Measurements from ENCODE around the gene SNORC. TPM values are rescaled to one million over a fixed set of nuclear protein-coding genes. Genes with fewer than 3 reads are reported as not detected.

The SNORC gene
- total and polyA plus RNA-seq, 2 of the 13 experiments (the other 11 are each of a cell fraction or from before 2014, with no cell fraction given) = 59.1 to 86.1 TPM

DNA sequence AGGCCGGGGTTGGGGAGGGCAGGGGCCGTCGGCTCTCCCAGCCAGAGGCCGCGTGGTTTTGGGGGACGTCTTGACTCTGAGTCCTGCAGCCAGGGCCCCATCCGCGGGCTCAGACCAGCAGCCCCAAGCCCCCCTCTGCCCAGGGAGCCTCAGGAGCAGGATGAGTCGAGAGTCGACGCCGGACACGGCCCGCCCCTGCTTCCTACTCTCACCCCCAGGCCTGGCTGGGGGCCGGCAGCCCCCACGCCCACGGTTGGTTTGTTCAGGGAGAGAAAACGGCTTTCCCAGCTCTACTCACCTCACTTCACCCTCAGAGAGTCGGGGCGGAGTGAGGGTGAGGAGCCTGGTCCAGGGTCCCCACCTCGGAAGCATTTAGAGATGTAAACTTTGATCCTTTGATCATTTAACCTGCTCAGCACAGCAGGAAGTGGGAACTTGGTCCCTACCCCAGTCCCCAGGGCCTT, 6.9 kb downstream of the SNORC start (continued):
- TF ChIP-seq, protein P1, sequence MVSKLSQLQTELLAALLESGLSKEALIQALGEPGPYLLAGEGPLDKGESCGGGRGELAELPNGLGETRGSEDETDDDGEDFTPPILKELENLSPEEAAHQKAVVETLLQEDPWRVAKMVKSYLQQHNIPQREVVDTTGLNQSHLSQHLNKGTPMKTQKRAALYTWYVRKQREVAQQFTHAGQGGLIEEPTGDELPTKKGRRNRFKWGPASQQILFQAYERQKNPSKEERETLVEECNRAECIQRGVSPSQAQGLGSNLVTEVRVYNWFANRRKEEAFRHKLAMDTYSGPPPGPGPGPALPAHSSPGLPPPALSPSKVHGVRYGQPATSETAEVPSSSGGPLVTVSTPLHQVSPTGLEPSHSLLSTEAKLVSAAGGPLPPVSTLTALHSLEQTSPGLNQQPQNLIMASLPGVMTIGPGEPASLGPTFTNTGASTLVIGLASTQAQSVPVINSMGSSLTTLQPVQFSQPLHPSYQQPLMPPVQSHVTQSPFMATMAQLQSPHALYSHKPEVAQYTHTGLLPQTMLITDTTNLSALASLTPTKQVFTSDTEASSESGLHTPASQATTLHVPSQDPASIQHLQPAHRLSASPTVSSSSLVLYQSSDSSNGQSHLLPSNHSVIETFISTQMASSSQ (IDR thresholded peaks at IDR 0.05; ENCODE audit: low read depth) = no peak
- TF ChIP-seq, protein P1 (CRISPR knock-in tag; IDR thresholded peaks at IDR 0.05; ENCODE audit: borderline replicate concordance) = no peak
- TF ChIP-seq, protein P2, sequence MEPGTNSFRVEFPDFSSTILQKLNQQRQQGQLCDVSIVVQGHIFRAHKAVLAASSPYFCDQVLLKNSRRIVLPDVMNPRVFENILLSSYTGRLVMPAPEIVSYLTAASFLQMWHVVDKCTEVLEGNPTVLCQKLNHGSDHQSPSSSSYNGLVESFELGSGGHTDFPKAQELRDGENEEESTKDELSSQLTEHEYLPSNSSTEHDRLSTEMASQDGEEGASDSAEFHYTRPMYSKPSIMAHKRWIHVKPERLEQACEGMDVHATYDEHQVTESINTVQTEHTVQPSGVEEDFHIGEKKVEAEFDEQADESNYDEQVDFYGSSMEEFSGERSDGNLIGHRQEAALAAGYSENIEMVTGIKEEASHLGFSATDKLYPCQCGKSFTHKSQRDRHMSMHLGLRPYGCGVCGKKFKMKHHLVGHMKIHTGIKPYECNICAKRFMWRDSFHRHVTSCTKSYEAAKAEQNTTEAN (CRISPR knock-in tag; conservative IDR thresholded peaks at IDR 0.05) = no peak
- TF ChIP-seq, protein P3, sequence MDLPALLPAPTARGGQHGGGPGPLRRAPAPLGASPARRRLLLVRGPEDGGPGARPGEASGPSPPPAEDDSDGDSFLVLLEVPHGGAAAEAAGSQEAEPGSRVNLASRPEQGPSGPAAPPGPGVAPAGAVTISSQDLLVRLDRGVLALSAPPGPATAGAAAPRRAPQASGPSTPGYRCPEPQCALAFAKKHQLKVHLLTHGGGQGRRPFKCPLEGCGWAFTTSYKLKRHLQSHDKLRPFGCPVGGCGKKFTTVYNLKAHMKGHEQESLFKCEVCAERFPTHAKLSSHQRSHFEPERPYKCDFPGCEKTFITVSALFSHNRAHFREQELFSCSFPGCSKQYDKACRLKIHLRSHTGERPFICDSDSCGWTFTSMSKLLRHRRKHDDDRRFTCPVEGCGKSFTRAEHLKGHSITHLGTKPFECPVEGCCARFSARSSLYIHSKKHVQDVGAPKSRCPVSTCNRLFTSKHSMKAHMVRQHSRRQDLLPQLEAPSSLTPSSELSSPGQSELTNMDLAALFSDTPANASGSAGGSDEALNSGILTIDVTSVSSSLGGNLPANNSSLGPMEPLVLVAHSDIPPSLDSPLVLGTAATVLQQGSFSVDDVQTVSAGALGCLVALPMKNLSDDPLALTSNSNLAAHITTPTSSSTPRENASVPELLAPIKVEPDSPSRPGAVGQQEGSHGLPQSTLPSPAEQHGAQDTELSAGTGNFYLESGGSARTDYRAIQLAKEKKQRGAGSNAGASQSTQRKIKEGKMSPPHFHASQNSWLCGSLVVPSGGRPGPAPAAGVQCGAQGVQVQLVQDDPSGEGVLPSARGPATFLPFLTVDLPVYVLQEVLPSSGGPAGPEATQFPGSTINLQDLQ (CRISPR knock-in tag; IDR thresholded peaks at IDR 0.05) = no peak
- TF ChIP-seq TCF7 (IDR thresholded peaks at IDR 0.05; ENCODE audit: low read depth) = no peak
- TF ChIP-seq ZMYM4 (CRISPR knock-in tag; IDR thresholded peaks at IDR 0.05) = no peak
- TF ChIP-seq, protein P4, sequence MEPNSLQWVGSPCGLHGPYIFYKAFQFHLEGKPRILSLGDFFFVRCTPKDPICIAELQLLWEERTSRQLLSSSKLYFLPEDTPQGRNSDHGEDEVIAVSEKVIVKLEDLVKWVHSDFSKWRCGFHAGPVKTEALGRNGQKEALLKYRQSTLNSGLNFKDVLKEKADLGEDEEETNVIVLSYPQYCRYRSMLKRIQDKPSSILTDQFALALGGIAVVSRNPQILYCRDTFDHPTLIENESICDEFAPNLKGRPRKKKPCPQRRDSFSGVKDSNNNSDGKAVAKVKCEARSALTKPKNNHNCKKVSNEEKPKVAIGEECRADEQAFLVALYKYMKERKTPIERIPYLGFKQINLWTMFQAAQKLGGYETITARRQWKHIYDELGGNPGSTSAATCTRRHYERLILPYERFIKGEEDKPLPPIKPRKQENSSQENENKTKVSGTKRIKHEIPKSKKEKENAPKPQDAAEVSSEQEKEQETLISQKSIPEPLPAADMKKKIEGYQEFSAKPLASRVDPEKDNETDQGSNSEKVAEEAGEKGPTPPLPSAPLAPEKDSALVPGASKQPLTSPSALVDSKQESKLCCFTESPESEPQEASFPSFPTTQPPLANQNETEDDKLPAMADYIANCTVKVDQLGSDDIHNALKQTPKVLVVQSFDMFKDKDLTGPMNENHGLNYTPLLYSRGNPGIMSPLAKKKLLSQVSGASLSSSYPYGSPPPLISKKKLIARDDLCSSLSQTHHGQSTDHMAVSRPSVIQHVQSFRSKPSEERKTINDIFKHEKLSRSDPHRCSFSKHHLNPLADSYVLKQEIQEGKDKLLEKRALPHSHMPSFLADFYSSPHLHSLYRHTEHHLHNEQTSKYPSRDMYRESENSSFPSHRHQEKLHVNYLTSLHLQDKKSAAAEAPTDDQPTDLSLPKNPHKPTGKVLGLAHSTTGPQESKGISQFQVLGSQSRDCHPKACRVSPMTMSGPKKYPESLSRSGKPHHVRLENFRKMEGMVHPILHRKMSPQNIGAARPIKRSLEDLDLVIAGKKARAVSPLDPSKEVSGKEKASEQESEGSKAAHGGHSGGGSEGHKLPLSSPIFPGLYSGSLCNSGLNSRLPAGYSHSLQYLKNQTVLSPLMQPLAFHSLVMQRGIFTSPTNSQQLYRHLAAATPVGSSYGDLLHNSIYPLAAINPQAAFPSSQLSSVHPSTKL (CRISPR knock-in tag; IDR thresholded peaks at IDR 0.05) = 0 out of 2 replicates have a peak, but pooled peaks have one; percentile 10
- TF ChIP-seq SIX1 (CRISPR knock-in tag; IDR thresholded peaks at IDR 0.05; ENCODE audit: borderline replicate concordance) = no peak
- TF ChIP-seq ZNF205 (CRISPR knock-in tag; IDR thresholded peaks at IDR 0.05) = 0 out of 2 replicates have a peak, but pooled peaks have one; percentile 27
- no peak for TF ChIP-seq NFYC (CRISPR knock-in tag; IDR thresholded peaks at IDR 0.05)
- no peak for TF ChIP-seq FOXA3 (CRISPR knock-in tag; IDR thresholded peaks at IDR 0.05)
- TF ChIP-seq PITX1 (CRISPR knock-in tag; IDR thresholded peaks at IDR 0.05) = no peak
